Suppressor macrophage (primary cell): ENCODE results near the gene TIGD4.
"Not testable (repeated sequence)": the region's sequence is repeated elsewhere in the genome, so short reads cannot be mapped to it uniquely, and the experiment has no call there.

Source experiments
- DNase-seq, 4 experiments: peaks; one replicate each; pipeline ENCODE4 v3.0.0-alpha.2; 2020 to 2022

TIGD4 gene

GRCh38 chr4:152780267-152780778 is 793 bp upstream of the TIGD4 start:
- peak in 3 of 4 experiments; percentile 29 to 38 (median 36) for DNase-seq

- peak; percentile 12 to 31 (median 14) for DNase-seq
These were observed 646 bp downstream of the TIGD4 start for GRCh38 chr4:152778656-152779512.

GRCh38 chr4:152777488-152777887 is 2.0 kb downstream of the TIGD4 start:
- no peak for DNase-seq

- DNase-seq: no peak
These were observed 3.2 kb downstream of the TIGD4 start for GRCh38 chr4:152776352-152776751.

GRCh38 chr4:152773953-152774352 is 5.6 kb downstream of the TIGD4 start:
- no peak for DNase-seq

GRCh38 chr4:152773339-152773738 is 6.2 kb downstream of the TIGD4 start:
- DNase-seq: no peak

- peak; percentile 24 to 80 (median 60) for DNase-seq
These were observed 7.6 kb downstream of the TIGD4 start for GRCh38 chr4:152771741-152772533.

- not testable (repeated sequence) for DNase-seq
These were observed 14.3 kb downstream of the TIGD4 start for GRCh38 chr4:152765069-152765737.

- DNase-seq: peak; percentile 11 to 64 (median 36)
These were observed 15.7 kb downstream of the TIGD4 start for GRCh38 chr4:152763796-152764195.

- no peak for DNase-seq
These were observed 30.9 kb downstream of the TIGD4 start for GRCh38 chr4:152748619-152749018.

- no peak for DNase-seq
These were observed 32.1 kb downstream of the TIGD4 start for GRCh38 chr4:152747444-152747843.

- no peak for DNase-seq
These were observed 40.7 kb downstream of the TIGD4 start for GRCh38 chr4:152738827-152739226.

GRCh38 chr4:152735906-152736305 is 43.6 kb downstream of the TIGD4 start:
- no peak for DNase-seq

- peak in 2 of 4 experiments; percentile 46 to 68 for DNase-seq
These were observed 44.1 kb downstream of the TIGD4 start for GRCh38 chr4:152735396-152735859.

GRCh38 chr4:152734699-152735050 is 44.9 kb downstream of the TIGD4 start:
- DNase-seq: no peak

GRCh38 chr4:152734015-152734698 is 45.4 kb downstream of the TIGD4 start:
- DNase-seq: no peak

GRCh38 chr4:152731997-152732396 is 47.5 kb downstream of the TIGD4 start:
- no peak for DNase-seq

GRCh38 chr4:152729466-152729865 is 50.1 kb downstream of the TIGD4 start:
- DNase-seq: no peak

GRCh38 chr4:152728343-152728742 is 51.2 kb downstream of the TIGD4 start:
- DNase-seq: no peak

GRCh38 chr4:152727784-152728183 is 51.7 kb downstream of the TIGD4 start:
- DNase-seq: peak in 2 of 4 experiments; percentile 13 to 19

- no peak for DNase-seq
These were observed 55.0 kb downstream of the TIGD4 start for GRCh38 chr4:152724494-152724893.

GRCh38 chr4:152723236-152723635 is 56.3 kb downstream of the TIGD4 start:
- DNase-seq: no peak
